DMS114 treated with DMSO at 0.1 percent for 48 hours (cell line): ENCODE measurements around the gene SPZ1.
A peak's percentile ranks its signal among the peaks of the same experiment; 100 is the strongest.
"Not testable (repeated sequence)": the region's sequence is repeated elsewhere in the genome, so short reads cannot be mapped to it uniquely, and the experiment has no call there.

ENCODE experiments used
- DNase-seq: peaks from one replicate; lab custom pipeline; 2025; ENCODE audit not compliant: unreplicated experiment; lab: John Stamatoyannopoulos, UW

SPZ1 gene, protein sequence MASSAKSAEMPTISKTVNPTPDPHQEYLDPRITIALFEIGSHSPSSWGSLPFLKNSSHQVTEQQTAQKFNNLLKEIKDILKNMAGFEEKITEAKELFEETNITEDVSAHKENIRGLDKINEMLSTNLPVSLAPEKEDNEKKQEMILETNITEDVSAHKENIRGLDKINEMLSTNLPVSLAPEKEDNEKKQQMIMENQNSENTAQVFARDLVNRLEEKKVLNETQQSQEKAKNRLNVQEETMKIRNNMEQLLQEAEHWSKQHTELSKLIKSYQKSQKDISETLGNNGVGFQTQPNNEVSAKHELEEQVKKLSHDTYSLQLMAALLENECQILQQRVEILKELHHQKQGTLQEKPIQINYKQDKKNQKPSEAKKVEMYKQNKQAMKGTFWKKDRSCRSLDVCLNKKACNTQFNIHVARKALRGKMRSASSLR

GRCh38 chr5:80319702-80320101, at the start of gene SPZ1:
SPZ1 (plus strand) TSS chr5:80320002; CDS start chr5:80320216, 214 bp downstream.
- DNase-seq: no peak

DNA sequence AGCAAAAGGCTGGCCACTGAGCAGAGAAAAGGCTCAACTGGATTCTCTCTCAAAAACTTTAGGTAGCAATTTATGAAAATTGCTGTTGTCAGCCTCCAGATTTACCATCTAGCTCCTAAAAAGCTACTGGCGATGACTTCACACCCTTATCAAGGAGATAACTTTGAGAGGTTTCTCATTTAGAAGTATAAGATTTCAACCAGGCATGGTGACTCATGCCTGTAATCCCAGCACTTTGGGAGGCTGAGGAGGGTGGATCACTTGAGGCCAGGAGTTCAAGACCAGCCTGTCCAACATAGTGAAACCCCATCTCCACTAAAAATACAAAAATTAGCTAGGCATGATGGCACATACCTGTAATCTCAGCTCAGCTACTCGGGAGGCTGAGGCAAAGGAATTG, 49.3 kb upstream of the SPZ1 start:
- not testable (repeated sequence) for DNase-seq

DNA sequence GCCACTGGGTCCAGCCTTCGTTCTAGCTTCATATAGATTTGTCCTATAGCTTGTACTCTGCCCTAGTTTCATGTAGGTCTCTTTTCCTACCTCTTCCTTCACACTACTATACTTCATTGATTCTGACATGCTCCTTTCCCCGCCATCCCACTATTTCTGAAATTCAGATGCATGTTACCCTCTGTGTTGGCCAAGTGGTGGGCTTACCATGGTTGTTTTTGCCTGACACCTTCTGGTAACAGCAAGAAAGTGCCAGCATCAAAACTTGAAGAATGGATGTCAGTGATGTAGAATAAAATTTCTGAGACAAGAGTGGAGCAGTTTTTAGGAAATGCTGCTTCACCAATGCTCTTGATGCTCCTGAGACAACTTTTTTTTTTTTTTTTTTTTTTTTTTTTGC, 44.5 kb upstream of the SPZ1 start:
- peak; percentile 13 for DNase-seq

DNA sequence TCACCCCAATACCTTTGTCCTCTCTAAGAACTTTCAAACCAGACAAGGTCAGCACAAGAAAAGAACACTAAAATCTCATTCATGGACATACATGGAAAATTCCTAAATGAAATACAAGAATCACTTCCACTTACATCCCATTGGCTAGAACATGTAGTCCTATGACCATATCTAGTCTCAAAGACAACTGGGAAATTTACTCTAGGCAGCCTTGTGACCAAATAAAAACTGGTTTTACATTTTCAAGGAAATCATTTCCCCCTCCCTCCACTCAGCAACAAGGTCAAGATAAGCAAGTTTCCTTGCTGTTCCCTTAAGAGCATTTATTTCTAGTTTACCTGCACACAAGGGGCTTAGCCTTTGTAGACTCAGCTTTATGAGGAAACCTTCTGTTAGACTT, 43.6 kb upstream of the SPZ1 start:
- DNase-seq: no peak

GRCh38 chr5:80277191-80277590, 42.6 kb upstream of the SPZ1 start:
- no peak for DNase-seq

- DNase-seq: no peak
Observed at GRCh38 chr5:80282054-80282453, 37.7 kb upstream of the SPZ1 start.

- no peak for DNase-seq
Observed at GRCh38 chr5:80283360-80283759, 36.4 kb upstream of the SPZ1 start.

DNA sequence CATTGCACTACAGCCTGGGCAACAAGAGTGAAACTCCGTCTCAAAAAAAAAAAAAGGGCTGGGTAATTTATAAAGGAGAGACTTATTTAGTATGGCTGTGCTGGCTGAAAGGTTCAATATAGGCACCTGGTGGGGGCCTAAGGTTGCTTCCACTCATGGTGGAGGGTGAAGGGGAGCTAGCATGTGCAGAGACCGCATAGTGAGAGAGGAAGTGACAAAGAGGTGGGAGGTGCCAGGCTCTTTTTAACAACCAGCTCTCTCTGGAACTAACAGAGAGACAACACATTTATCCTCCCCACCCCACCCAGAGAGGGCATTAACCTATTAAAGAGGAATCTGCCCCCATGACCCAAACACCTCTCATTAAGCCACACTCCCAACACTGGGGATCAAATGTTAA, 35.1 kb upstream of the SPZ1 start:
- DNase-seq: no peak

- no peak for DNase-seq
Observed at GRCh38 chr5:80288177-80288576, 31.6 kb upstream of the SPZ1 start.

DNA sequence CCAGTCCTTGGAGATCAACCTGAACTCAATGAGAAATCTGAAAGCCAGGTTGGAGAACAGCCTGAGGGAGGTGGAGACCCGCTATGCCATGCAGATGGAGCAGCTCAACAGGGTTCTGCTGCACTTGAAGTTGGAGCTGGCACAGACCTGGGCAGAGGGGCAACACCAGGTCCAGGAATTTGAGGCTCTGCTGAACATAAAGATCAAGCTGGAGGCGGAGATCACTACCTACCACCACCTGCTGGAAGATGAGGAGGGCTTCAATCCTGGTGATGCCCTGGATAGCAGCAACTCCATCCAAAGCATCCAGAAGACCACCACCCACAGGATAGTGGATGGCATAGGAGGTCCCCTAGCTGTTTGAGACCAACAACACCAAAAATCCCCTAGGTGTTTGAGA, 30.5 kb upstream of the SPZ1 start:
- no peak for DNase-seq

DNA sequence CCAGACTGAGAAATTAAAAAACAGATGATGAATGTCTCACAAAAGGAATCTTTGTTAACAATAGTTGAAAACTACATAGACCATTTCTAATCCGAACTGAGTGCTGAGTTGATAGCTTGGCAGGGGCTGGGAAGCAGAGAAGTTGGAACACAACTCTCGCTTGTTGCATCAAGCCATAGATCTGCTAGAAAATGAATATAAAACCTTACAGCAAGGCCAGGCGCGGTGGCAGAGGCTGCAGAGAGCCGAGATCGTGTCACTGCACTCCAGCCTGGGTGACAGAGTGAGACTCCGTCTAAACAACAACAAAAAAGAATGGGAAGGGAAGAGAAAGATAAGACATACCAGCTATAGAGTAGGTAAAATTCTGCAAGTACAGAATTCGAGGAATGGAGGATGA, 28.0 kb upstream of the SPZ1 start:
- no peak for DNase-seq

GRCh38 chr5:80296121-80296520, 23.7 kb upstream of the SPZ1 start:
- no peak for DNase-seq

DNA sequence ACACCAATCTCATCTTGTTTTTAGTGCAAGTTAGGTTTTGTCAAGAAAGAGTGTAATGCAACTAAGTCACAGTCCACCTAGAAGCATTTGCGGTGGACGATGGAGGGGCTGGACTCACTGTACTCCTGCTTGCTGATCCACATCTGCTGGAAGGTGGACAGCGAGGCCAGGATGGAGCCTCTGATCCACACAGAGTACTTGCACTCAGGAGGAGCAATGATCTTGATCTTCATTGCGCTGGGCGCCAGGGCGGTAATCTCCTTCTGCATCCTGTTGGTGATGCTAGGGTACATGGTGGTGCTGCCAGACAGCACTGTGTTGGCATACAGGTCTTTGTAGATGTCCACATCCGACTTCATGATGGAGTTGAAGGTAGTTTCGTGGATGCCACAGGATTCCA, 20.2 kb upstream of the SPZ1 start:
- DNase-seq: no peak

DNA sequence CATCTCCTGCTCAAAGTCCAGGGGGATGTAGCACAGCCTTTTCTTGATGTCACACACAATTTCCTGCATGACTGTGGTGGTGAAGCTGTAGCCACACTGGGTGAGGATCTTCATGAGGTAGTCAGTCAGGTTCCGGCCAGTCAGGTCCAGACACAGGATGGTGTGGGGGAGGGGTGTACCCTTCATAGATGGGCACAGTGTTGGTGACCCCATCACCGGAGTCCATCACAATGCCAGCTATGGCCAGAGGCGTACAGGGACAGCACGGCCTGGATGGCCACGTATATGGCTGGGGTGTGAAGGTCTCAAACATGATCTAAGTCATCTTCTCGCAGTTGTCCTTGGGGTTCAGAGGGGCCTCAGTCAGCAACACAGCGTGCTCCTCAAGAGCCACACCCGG, 19.7 kb upstream of the SPZ1 start:
- DNase-seq: no peak

- not testable (repeated sequence) for DNase-seq
Observed at GRCh38 chr5:80300796-80301195, 19.0 kb upstream of the SPZ1 start.

DNA sequence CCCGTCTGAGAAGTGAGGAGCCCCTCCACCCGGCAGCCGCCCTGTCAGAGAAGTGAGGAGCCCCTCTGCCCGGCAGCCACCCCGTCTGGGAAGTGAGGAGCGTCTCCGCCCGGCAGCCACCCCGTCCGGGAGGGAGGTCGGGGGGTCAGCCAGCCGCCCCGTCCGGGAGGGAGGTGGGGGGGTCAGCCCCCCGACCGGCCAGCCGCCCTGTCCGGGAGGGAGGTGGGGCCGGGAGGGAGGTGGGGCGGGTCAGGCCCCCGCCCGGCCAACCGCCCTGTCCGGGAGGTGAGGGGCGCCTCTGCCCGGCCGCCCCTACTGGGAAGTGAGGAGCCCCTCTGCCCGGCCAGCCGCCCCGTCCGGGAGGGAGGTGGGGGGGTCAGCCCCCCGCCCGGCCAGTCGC, 18.5 kb upstream of the SPZ1 start:
- not testable (repeated sequence) for DNase-seq

DNA sequence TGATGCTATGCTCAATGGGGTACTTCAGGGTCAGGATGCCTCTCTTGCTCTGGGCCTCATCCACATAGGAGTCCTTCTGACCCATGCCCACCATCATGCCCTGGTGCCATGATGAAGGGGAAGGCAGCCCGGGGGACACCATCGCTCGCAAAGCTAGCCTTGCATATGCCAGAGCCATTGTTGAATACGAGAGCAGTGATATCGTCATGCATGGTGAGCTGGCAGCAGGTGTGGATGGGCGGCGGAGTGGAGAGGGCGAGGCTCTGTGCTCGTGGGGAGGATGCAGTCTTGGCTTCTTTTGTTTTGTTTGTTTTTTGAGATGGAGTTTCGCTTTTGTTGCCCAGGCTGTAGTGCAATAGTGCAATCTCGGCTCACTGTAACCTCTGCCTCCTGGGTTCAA, 17.2 kb upstream of the SPZ1 start:
- DNase-seq: no peak

- DNase-seq: no peak
Observed at GRCh38 chr5:80308526-80308925, 11.3 kb upstream of the SPZ1 start.

DNA sequence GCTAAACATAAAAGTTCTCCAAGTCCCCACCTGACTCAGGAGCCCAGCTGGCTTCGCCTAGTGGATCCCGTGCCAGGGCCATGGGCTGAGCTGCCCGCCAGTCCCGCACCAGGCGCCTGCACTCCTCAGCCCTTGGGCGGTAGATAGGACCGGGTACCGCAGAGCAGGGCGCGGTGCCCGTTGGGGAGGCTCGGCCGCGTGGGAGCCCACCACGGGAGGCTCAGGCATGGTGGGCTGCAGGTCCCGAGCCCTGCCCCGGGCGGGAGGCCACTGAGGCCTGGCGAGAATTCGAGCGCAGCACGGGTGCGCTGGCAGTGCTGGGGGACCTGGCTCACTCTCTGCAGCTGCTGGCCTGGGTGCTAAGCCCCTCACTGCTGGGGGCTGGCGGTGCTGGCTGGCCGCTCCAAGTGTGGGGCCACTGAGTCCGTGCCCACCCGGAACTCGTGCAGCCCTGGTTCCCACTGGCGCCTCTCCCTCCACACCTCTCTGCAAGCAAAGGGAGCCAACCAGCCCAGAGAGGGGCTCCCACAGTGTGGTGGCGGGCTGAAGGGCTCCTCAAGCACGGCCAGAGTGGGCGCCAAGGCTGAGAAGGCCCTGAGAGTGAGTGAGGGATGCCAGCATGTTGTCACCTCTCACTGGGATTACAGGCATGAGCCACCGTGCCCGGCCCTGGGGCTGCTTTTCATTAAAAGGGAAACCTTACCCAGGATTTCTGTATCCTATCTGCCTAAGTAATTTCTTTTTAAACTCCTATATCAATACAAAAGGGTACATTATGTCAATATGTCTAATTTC, 9.7 kb upstream of the SPZ1 start:
- no peak for DNase-seq

DNA sequence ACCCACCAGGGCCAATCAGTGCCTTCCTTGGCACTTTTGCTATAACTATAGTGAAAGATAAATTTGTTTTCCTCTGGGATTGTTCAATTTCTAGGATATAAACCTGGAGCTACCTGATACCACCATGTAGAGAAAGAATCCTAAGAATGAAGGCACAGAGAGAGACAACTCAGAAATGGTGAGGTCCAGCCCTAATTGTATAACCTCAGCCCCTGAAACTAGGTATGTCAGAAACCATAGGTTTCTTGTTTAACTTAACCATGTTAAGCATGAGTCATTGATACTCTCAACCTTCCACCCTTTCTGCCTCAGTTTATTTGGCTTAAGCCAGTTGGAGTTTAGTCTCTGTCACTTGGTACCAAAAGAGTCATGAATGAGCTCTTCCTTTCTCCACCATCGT, 4.6 kb upstream of the SPZ1 start:
- no peak for DNase-seq

DNA sequence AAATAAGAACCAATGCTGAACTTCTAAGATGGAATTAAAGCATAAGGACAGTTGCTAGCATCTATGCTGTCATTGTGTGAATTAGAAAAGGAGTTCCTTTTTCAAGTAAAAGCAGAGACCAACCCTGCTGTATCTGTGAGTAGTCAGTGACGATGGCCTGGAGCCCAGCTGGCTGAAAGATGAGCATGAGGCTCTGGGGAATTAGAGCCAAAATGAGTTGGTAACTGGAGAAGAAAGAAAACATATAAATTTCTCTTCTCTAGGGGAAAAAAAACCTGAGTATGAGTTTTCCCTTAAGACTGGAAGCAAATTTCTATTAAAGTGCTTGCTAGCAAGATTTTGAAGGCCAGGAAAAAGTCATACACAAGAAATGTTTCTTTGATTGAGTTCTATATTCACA, 1.6 kb upstream of the SPZ1 start:
- DNase-seq: no peak

GRCh38 chr5:80324912-80325311, 5.1 kb downstream of the SPZ1 start:
- DNase-seq: no peak
